Measurements from ENCODE around the gene RGS7. TPM values are rescaled to one million over a fixed set of nuclear protein-coding genes. Genes with fewer than 3 reads are reported as not detected.

Gene RGS7
- total RNA-seq, 1 donor from 2014 or later = 2.5 TPM

DNA sequence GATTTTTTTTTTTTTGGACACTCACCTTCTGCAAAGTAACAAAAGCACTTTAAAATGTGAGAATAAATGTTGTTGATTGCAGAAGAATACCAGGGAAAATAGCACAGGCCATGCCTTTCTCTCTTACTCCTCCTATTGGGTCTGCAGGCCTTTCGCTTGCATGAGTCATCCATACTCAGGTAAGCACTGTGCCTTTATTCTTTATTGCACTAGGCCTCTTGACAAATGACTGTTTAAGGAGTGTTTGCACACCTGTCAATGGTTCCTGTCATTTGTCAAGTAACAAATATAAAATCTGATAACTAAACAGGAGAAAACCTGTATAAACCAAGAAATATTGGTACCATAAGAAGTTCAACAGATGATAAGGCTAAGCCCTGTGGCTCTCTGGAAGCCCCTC is 106.5 kb downstream of the RGS7 start:
- no peak for TF ChIP-seq CTCF (conservative IDR thresholded peaks at IDR 0.05)
- DNase-seq (ENCODE audit: extremely low spot score, unreplicated experiment) = no peak
- H3K27me3 Mint-ChIP-seq = no peaks in the 10 kb centered on the region
- H3K27ac Mint-ChIP-seq = no peak overlapping the region
- H3K36me3 Mint-ChIP-seq = no peaks in the 10 kb centered on the region
- H3K4me3 Mint-ChIP-seq = no peak overlapping the region
- peaks cover 10% of the 10 kb centered on the region for H3K9me3 Mint-ChIP-seq
- H3K4me1 Mint-ChIP-seq (ENCODE audit: unreplicated experiment) = no peaks in the 10 kb centered on the region

GRCh38 chr1:241240069-241240468 is 116.9 kb downstream of the RGS7 start:
- TF ChIP-seq CTCF (conservative IDR thresholded peaks at IDR 0.05) = no peak

DNA sequence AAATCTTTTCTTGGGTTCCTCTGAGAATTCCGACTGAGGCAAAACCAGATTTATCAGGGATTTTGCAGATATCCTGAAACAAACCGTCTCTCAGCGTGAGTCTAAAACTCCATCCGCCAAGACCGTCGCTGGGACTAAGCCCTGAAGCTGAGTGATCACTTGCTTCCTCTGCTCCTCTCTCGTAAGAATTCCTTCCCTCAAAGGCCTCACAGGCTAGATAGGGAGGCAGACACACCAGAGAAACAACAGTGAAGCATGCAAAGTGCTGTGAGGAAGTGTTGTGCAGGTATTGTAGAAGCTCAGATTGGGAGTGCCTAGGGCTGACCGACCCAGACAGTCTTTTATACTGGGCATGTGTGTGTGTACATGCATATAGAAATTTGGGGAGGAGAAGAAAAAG is 119.1 kb downstream of the RGS7 start:
- no peak for DNase-seq (ENCODE audit: extremely low spot score, unreplicated experiment)
- Mint-ChIP-seq H3K4me3 (no peak overlapping the region), H3K27ac (no peak overlapping the region), H3K9me3 (no peaks in the 10 kb centered on the region), H3K27me3 (no peaks in the 10 kb centered on the region), H3K4me1 (ENCODE audit: unreplicated experiment) (no peaks in the 10 kb centered on the region), H3K36me3 (no peaks in the 10 kb centered on the region)
- TF ChIP-seq CTCF (conservative IDR thresholded peaks at IDR 0.05) = no peak

More at GRCh38 chr1:241240069-241240468, 116.9 kb downstream of the RGS7 start:
- Mint-ChIP-seq H3K27ac (no peak overlapping the region), H3K4me3 (no peak overlapping the region), H3K4me1 (ENCODE audit: unreplicated experiment) (no peaks in the 10 kb centered on the region), H3K9me3 (no peaks in the 10 kb centered on the region), H3K36me3 (no peaks in the 10 kb centered on the region), H3K27me3 (no peaks in the 10 kb centered on the region)
- DNase-seq (ENCODE audit: extremely low spot score, unreplicated experiment) = no peak

GRCh38 chr1:241235256-241235897 is 121.6 kb downstream of the RGS7 start:
- H3K27ac Mint-ChIP-seq = no peak overlapping the region
- H3K27me3 Mint-ChIP-seq = no peaks in the 10 kb centered on the region
- H3K4me1 Mint-ChIP-seq (ENCODE audit: unreplicated experiment) = no peaks in the 10 kb centered on the region
- no peak overlapping the region for H3K4me3 Mint-ChIP-seq
- H3K9me3 Mint-ChIP-seq = no peaks in the 10 kb centered on the region
- no peaks in the 10 kb centered on the region for H3K36me3 Mint-ChIP-seq
- DNase-seq (ENCODE audit: extremely low spot score, unreplicated experiment) = no peak
- TF ChIP-seq CTCF (conservative IDR thresholded peaks at IDR 0.05) = no peak

DNA sequence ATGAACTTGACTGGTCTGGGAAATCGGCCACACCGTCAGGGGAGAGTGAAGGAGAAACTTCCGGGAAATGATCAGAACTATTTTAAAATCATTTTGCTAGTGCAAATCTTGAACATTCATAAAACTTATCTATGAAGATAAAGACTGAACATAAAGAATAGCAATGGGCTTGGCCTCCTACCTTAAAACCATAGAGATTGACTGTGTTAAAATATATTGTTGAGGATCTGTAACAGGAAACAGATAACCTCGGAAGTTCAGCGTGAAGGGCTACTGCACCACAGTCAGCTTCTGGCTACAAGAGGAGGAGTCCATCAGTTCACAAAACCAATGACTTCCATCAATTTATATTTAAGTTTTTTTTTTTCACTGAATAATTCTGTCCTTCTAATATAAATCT is 127.3 kb downstream of the RGS7 start:
- DNase-seq (ENCODE audit: extremely low spot score, unreplicated experiment) = no peak
- Mint-ChIP-seq H3K27ac (peak overlapping the region; percentile 58), H3K27me3 (no peaks in the 10 kb centered on the region), H3K9me3 (no peaks in the 10 kb centered on the region), H3K4me1 (ENCODE audit: unreplicated experiment) (no peaks in the 10 kb centered on the region), H3K4me3 (no peak overlapping the region), H3K36me3 (no peaks in the 10 kb centered on the region)
- no peak for TF ChIP-seq CTCF (conservative IDR thresholded peaks at IDR 0.05)

DNA sequence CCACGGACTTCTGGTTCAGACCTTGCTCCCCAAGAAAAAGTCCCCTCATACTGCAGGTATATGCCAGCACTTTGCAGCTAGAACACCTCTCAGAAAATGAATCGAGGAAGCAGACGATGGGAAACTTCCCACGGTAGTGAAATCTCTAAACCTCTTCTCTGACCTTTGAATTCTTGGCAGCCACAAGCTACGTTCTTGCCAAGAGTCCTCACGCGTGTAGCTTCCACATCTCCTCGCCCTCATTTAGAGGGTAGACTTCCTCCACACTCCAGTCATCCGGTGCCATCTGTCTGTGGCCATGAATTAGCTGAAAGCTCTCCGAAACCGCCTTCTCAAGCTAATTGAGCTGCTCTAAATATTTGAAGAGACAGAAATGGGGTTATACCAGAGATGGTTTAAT is 127.8 kb downstream of the RGS7 start:
- DNase-seq (ENCODE audit: extremely low spot score, unreplicated experiment) = no peak
- Mint-ChIP-seq H3K4me3 (no peak overlapping the region), H3K27ac (peak overlapping the region; percentile 58), H3K27me3 (no peaks in the 10 kb centered on the region), H3K4me1 (ENCODE audit: unreplicated experiment) (no peaks in the 10 kb centered on the region), H3K9me3 (no peaks in the 10 kb centered on the region), H3K36me3 (no peaks in the 10 kb centered on the region)
- TF ChIP-seq CTCF (conservative IDR thresholded peaks at IDR 0.05) = no peak
